Right lobe of liver (tissue), 6 donors: Measurements from ENCODE around the gene DRAM1. TPM values are rescaled to one million over a fixed set of nuclear protein-coding genes. Genes with fewer than 3 reads are reported as not detected.

Experiments
- ATAC-seq, 4 donors: fragments of 200-7000 bp; cut with Tn5 transposase; one replicate each; pipeline ENCODE4 v1.9.1; 2020; ENCODE audit warnings: mild to moderate bottlenecking in 4 of 4, moderate library complexity in 4 of 4
- DNase-seq, 3 donors: peaks; one replicate each; pipeline ENCODE4 v3.0.0-alpha.2; 2020
- H3K27ac ChIP-seq, 3 donors: fragments of 200-600 bp; one replicate each; pipeline ENCODE4 v1.8.0; 2022
- H3K27me3 ChIP-seq, 2 donors: fragments of 200-600 bp; one replicate each; pipeline ENCODE4 v1.8.0; 2022
- H3K36me3 ChIP-seq, 4 donors: fragments of 200-600 bp; sonication (generic) in 1 of 4; one replicate each; pipeline versions ENCODE4 v1.5.1 to v1.8.0; 2017 to 2022; ENCODE audit warnings: control low read depth in 1 of 4
- H3K4me1 ChIP-seq, 4 donors: fragments of 200-600 bp; sonication (generic) in 1 of 4; one replicate each; pipeline versions ENCODE4 v1.5.1 to v1.8.0; 2017 to 2022; ENCODE audit warnings: control low read depth in 1 of 4
- H3K4me3 ChIP-seq, 3 donors: fragments of 200-600 bp; one replicate each; pipeline ENCODE4 v1.8.0; 2022
- H3K9me3 ChIP-seq, 4 donors: fragments of 200-600 bp; sonication (generic) in 1 of 4; one replicate each; pipeline versions ENCODE4 v1.5.1 to v1.8.0; 2017 to 2022; ENCODE audit warnings: control low read depth in 1 of 4
- CTCF ChIP-seq, 4 donors: fragments of 200-600 bp in 3 of 4; fragments of 450-650 bp in 1 of 4; IDR thresholded peaks; one replicate each; pipeline versions ENCODE4 v1.5.1 to v1.8.0; 2016 to 2022; ENCODE audit warnings: antibody characterized with exemption in 4 of 4, mild to moderate bottlenecking in 2 of 4
- POLR2A ChIP-seq: fragments of 450-650 bp; IDR thresholded peaks from one replicate; pipeline ENCODE4 v1.6.1; 2017; ENCODE audit warnings: antibody characterized with exemption, mild to moderate bottlenecking
- WGBS: methylation state at CpG from one replicate; pipeline ENCODE4 v1.1.6; 2018; ENCODE audit warnings: low coverage, low lambda C conversion rate; ENCODE audit not compliant: insufficient coverage; ENCODE audit errors: missing lambda C conversion rate; 5-methylcytosine and 5-hydroxymethylcytosine counted together
- intact Hi-C, 2 donors: fragments of 100-400 bp; cut with DNase I; formaldehyde crosslinking; loops; one replicate each; pipeline versions ENCODE4 v1.11.2 to v1.14.1; 2022
- total RNA-seq, 6 experiments: library from RNA; depleted of rRNA in 2 of 6; stranded (reverse); fragments of >200 nt in 2 of 6; fragmentation: NEBNext Ultra II Directional in 3 of 6; extraction: Animal tissue kit (Norgen Biotek cat#: 25700) in 3 of 6; gene quantifications; one replicate each; pipeline versions ENCODE4 v1.1.0 to v1.2.4, GENCODE V29; 2016 to 2023
- donor health status: DM: no; HTN: yes; CAD: no.
- donor health status: DM: no; HTN: no; CAD: no.
- donor health status: DM: no; HTN: no; CAD: no.
- donor health status: DM: no; HTN: yes; CAD: no.
- donor health status: DM: no; HTN: yes; CAD: no.

DRAM1 gene
- total RNA-seq, 6 experiments from 2014 or later: 2.2 to 11.3 (median 4.3) TPM

GRCh38 chr12:101876322-101876860 is 989 bp upstream of the DRAM1 start:
- Histone ChIP-seq H3K9me3 (no peaks in the 10 kb centered on the region), H3K27me3 (no peaks in the 10 kb centered on the region), H3K4me1 (no peaks in the 10 kb centered on the region), H3K4me3 (peak overlapping the region; percentile 65 to 76 (median 68)), H3K36me3 (no peaks in the 10 kb centered on the region), H3K27ac (peak overlapping the region; percentile 94 to 97 (median 97))
- intact Hi-C loops: no loop called here
- ATAC-seq (no peak), DNase-seq (no peak)
- TF ChIP-seq CTCF (IDR thresholded peaks at IDR 0.05) (no peak), POLR2A (no peak)
- WGBS: 44% methylated on average over 8 of the region's 9 CpGs

GRCh38 chr12:101877806-101878242 is 444 bp downstream of the DRAM1 start:
- Histone ChIP-seq H3K27ac (peak overlapping the region; percentile 94 to 97 (median 97)), H3K4me1 (no peaks in the 10 kb centered on the region), H3K4me3 (peak overlapping the region; percentile 65 to 76 (median 68)), H3K36me3 (no peaks in the 10 kb centered on the region), H3K27me3 (no peaks in the 10 kb centered on the region), H3K9me3 (no peaks in the 10 kb centered on the region)
- DNase-seq: peak; percentile 58 to 70 (median 62)
- intact Hi-C loops: no loop called here
- peak; percentile 14 to 31 (median 14) for ATAC-seq
- TF ChIP-seq POLR2A: no peak
- no peak for TF ChIP-seq CTCF (IDR thresholded peaks at IDR 0.05)
- 1% methylated on average over 12 of the region's 24 CpGs for WGBS

GRCh38 chr12:101878243-101878821 is 952 bp downstream of the DRAM1 start:
- Histone ChIP-seq H3K4me1 (no peaks in the 10 kb centered on the region), H3K36me3 (no peaks in the 10 kb centered on the region), H3K4me3 (peak overlapping the region; percentile 65 to 76 (median 68)), H3K9me3 (no peaks in the 10 kb centered on the region), H3K27ac (peak overlapping the region; percentile 94 to 97 (median 97)), H3K27me3 (no peaks in the 10 kb centered on the region)
- 11% methylated on average over 4 of the region's 7 CpGs for WGBS
- intact Hi-C loops: no loop called here
- peak in 1 of 4 donors; percentile 1 for ATAC-seq
- TF ChIP-seq CTCF (IDR thresholded peaks at IDR 0.05): no peak
- TF ChIP-seq POLR2A: no peak
- DNase-seq: no peak

GRCh38 chr12:101880769-101881168 is 3.4 kb downstream of the DRAM1 start:
- WGBS: 96% methylated on average over 3 of the region's 3 CpGs
- H3K9me3 ChIP-seq: no peaks in the 10 kb centered on the region
- no peak for ATAC-seq
- H3K36me3 ChIP-seq: no peaks in the 10 kb centered on the region
- no peak for DNase-seq
- no peaks in the 10 kb centered on the region for H3K4me1 ChIP-seq
- H3K27ac ChIP-seq: no peak overlapping the region
- no peak for TF ChIP-seq CTCF (IDR thresholded peaks at IDR 0.05)
- TF ChIP-seq POLR2A: no peak
- H3K4me3 ChIP-seq: no peak overlapping the region
- intact Hi-C loops: no loop called here
- H3K27me3 ChIP-seq: no peaks in the 10 kb centered on the region
